Activated naive CD8-positive, alpha-beta T cell treated with anti-CD3 and anti-CD28 coated beads, Interleukin-2, amount 50 U/mL, for 16 hours (primary cell): ENCODE data around the gene UMODL1.

Experiments
- DNase-seq: peaks from one replicate; pipeline ENCODE4 v3.0.0-alpha.2; 2020; ENCODE audit warnings: low read depth, low spot score

The UMODL1 gene

GRCh38 chr21:42079939-42080787, 9.0 kb downstream of the UMODL1 start:
- DNase-seq: no peak

- no peak for DNase-seq
Measured at GRCh38 chr21:42080788-42081083, 9.6 kb downstream of the UMODL1 start.

- DNase-seq: no peak
Measured at GRCh38 chr21:42081138-42081537, 10.0 kb downstream of the UMODL1 start.

- DNase-seq: no peak
Measured at GRCh38 chr21:42081931-42082381, 10.8 kb downstream of the UMODL1 start.

GRCh38 chr21:42082501-42083360, 11.6 kb downstream of the UMODL1 start:
- no peak for DNase-seq

GRCh38 chr21:42083361-42083690, 12.2 kb downstream of the UMODL1 start:
- DNase-seq: no peak

- DNase-seq: no peak
Measured at GRCh38 chr21:42084079-42084478, 13.0 kb downstream of the UMODL1 start.

GRCh38 chr21:42085246-42086077, 14.3 kb downstream of the UMODL1 start:
- DNase-seq: no peak

GRCh38 chr21:42086969-42087368, 15.9 kb downstream of the UMODL1 start:
- DNase-seq: no peak

- no peak for DNase-seq
Measured at GRCh38 chr21:42088148-42088547, 17.0 kb downstream of the UMODL1 start.

- DNase-seq: no peak
Measured at GRCh38 chr21:42088658-42089057, 17.5 kb downstream of the UMODL1 start.

GRCh38 chr21:42089093-42089631, 18.0 kb downstream of the UMODL1 start:
- no peak for DNase-seq

GRCh38 chr21:42089665-42090310, 18.7 kb downstream of the UMODL1 start:
- DNase-seq: no peak

- DNase-seq: no peak
Measured at GRCh38 chr21:42091899-42092508, 20.9 kb downstream of the UMODL1 start.

- DNase-seq: no peak
Measured at GRCh38 chr21:42092771-42093170, 21.7 kb downstream of the UMODL1 start.

- no peak for DNase-seq
Measured at GRCh38 chr21:42093186-42093585, 22.1 kb downstream of the UMODL1 start.

- no peak for DNase-seq
Measured at GRCh38 chr21:42093991-42094421, 22.9 kb downstream of the UMODL1 start.

- DNase-seq: no peak
Measured at GRCh38 chr21:42094811-42095210, 23.7 kb downstream of the UMODL1 start.

- no peak for DNase-seq
Measured at GRCh38 chr21:42095581-42095980, 24.5 kb downstream of the UMODL1 start.

GRCh38 chr21:42096566-42096965, 25.4 kb downstream of the UMODL1 start:
- no peak for DNase-seq

GRCh38 chr21:42097274-42097673, 26.2 kb downstream of the UMODL1 start:
- no peak for DNase-seq
